ENCODE results near the gene TBC1D4.

The TBC1D4 gene

DNA sequence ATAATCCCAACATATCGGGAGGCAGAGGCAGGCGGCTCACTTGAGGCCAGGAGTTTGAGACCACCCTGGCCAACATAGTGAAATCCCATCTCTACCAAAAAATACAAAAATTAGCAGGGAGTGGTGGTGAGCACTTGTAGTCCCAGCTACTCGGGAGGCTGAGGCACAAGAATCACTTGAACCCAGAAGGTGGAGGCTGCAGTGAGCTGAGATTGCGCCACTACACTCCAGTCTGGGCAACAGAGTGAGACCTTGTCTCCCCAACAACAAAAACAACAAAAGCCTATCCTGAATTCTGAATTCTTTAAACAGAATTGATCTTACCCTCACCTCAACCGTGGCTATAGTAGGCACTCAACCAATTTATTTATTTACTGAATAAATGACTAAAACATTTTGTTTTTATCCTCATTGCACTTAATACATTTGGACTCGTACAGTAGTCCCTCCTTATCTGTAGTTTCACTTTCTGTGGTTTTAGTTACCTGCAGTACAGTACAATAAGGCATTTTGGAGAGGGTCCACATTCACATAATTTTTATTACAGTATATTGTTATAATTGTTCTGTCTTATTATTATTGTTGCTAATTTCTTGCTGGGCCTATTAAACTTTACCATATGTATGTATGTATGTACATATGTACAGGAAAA lies 98.8 kb downstream of the TBC1D4 start:
- Histone ChIP-seq H4K8ac (ENCODE audit: low read depth, low read length) (no peak overlapping the region), H2AFZ (ENCODE audit: insufficient read depth, low read length, poor library complexity) (no peak overlapping the region), H3K79me2 (ENCODE audit: control insufficient read depth, insufficient read depth, low read length, poor library complexity) (no peaks in the 10 kb centered on the region), H3K4me2 (ENCODE audit: low read length) (no peak overlapping the region), H3K18ac (ENCODE audit: low read length) (no peak overlapping the region), H3K9ac (ENCODE audit: low read length) (no peak overlapping the region), H3K79me1 (ENCODE audit: low read length) (no peaks in the 10 kb centered on the region), H3K4me1 (ENCODE audit: control insufficient read depth in 1 of 2, insufficient read depth in 2 of 2, low read length in 2 of 2) (no peaks in the 10 kb centered on the region), H2BK12ac (ENCODE audit: low read length) (no peak overlapping the region), H3K4me3 (ENCODE audit: low read depth, low read length) (no peak overlapping the region), H3K9me3 (ENCODE audit: insufficient read depth, low read depth, low read length) (no peaks in the 10 kb centered on the region), H3K23ac (ENCODE audit: low read length) (no peak overlapping the region), H2BK120ac (ENCODE audit: insufficient read depth, low read length, poor library complexity) (no peak overlapping the region), H4K12ac (ENCODE audit: low read depth, low read length) (no peak overlapping the region), H3K27ac (ENCODE audit: low read depth, low read length) (no peak overlapping the region), H2AK5ac (ENCODE audit: low read length) (no peak overlapping the region), H3K14ac (ENCODE audit: low read length) (no peak overlapping the region), H3K27me3 (ENCODE audit: insufficient read depth, low read length) (no peaks in the 10 kb centered on the region), H3K36me3 (ENCODE audit: control insufficient read depth in 1 of 2, insufficient read depth in 2 of 2, low read length in 2 of 2) (no peaks in the 10 kb centered on the region), H3K4ac (ENCODE audit: low read depth, low read length) (no peak overlapping the region), H2BK5ac (ENCODE audit: low read depth, low read length, poor library complexity) (no peak overlapping the region), H4K91ac (ENCODE audit: low read depth, low read length) (no peak overlapping the region)
- DNase-seq = no peak
- no CpG with 5 or more reads among the region's 6 CpGs for WGBS (ENCODE audit: extremely low coverage, insufficient coverage, insufficient read length)

DNA sequence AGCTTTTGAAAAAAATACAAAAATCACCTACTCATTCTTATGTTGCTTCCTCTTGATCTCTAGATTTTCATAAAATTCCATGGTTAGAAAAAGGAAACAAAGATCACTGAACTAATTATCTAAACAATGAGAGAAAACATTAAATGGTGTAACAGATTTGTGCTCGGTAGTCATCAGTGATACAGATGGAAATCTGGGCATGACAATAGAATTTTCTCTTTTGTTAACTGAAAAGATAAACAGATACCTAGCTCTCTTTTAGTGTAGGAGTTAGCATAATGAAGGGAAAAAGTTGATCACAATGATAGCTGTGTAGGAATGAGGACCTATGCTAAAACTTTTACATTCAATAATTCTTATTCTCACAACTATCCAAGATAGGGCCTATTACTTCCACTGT lies 103.7 kb downstream of the TBC1D4 start:
- H3K27me3 ChIP-seq (ENCODE audit: insufficient read depth, low read length) = no peaks in the 10 kb centered on the region
- no peak overlapping the region for H4K8ac ChIP-seq (ENCODE audit: low read depth, low read length)
- no peaks in the 10 kb centered on the region for H3K9me3 ChIP-seq (ENCODE audit: insufficient read depth, low read depth, low read length)
- H3K23ac ChIP-seq (ENCODE audit: low read length) = no peak overlapping the region
- no peak overlapping the region for H3K4ac ChIP-seq (ENCODE audit: low read depth, low read length)
- DNase-seq = no peak
- H3K4me1 ChIP-seq (ENCODE audit: control insufficient read depth in 1 of 2, insufficient read depth in 2 of 2, low read length in 2 of 2) = no peaks in the 10 kb centered on the region
- H4K91ac ChIP-seq (ENCODE audit: low read depth, low read length) = no peak overlapping the region
- no peak overlapping the region for H3K4me3 ChIP-seq (ENCODE audit: low read depth, low read length)
- no peaks in the 10 kb centered on the region for H3K36me3 ChIP-seq (ENCODE audit: control insufficient read depth in 1 of 2, insufficient read depth in 2 of 2, low read length in 2 of 2)
- H3K4me2 ChIP-seq (ENCODE audit: low read length) = no peak overlapping the region
- no peak overlapping the region for H3K27ac ChIP-seq (ENCODE audit: low read depth, low read length)
- no peak overlapping the region for H2BK5ac ChIP-seq (ENCODE audit: low read depth, low read length, poor library complexity)
- no peak overlapping the region for H2AFZ ChIP-seq (ENCODE audit: insufficient read depth, low read length, poor library complexity)
- H3K9ac ChIP-seq (ENCODE audit: low read length) = no peak overlapping the region
- no peaks in the 10 kb centered on the region for H3K79me1 ChIP-seq (ENCODE audit: low read length)
- no peak overlapping the region for H2BK120ac ChIP-seq (ENCODE audit: insufficient read depth, low read length, poor library complexity)
- no peak overlapping the region for H2AK5ac ChIP-seq (ENCODE audit: low read length)
- H3K18ac ChIP-seq (ENCODE audit: low read length) = no peak overlapping the region
- H2BK12ac ChIP-seq (ENCODE audit: low read length) = no peak overlapping the region
- no peak overlapping the region for H4K12ac ChIP-seq (ENCODE audit: low read depth, low read length)
- WGBS (ENCODE audit: extremely low coverage, insufficient coverage, insufficient read length) = no CpG with 5 or more reads among the region's 1 CpG
- H3K79me2 ChIP-seq (ENCODE audit: control insufficient read depth, insufficient read depth, low read length, poor library complexity) = no peaks in the 10 kb centered on the region
- no peak overlapping the region for H3K14ac ChIP-seq (ENCODE audit: low read length)

DNA sequence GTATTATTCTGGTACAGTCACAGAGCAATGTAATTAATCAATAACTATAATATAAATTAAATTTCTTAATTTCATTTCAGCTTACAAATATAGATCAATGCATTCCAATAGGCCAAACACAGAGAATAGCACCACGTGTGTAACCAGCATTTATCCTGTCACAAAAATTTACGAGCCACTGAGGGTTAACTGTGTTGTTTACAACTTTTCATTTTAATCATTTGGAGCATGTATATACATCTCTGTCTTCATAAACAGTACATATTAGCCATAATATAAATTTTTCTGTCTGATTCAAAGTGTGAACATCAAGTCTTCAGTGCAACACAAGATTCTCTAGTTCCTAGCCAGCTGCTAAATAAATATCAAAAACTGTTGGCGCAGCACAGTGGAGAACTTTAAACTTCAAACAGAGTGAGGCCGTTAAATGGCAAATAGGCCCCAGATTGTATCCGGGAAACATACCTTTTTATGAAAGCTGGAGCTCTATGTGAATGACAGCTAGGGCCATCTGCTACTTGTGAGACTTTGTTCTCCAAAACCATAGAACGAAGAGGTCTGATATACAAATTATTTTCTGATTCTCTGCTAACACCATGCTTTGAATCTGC lies 105.1 kb downstream of the TBC1D4 start:
- H3K4me2 ChIP-seq (ENCODE audit: low read length) = no peak overlapping the region
- no peaks in the 10 kb centered on the region for H3K79me1 ChIP-seq (ENCODE audit: low read length)
- no peaks in the 10 kb centered on the region for H3K9me3 ChIP-seq (ENCODE audit: insufficient read depth, low read depth, low read length)
- no peak for DNase-seq
- H4K91ac ChIP-seq (ENCODE audit: low read depth, low read length) = no peak overlapping the region
- H4K12ac ChIP-seq (ENCODE audit: low read depth, low read length) = no peak overlapping the region
- no peak overlapping the region for H2AK5ac ChIP-seq (ENCODE audit: low read length)
- no peak overlapping the region for H2BK5ac ChIP-seq (ENCODE audit: low read depth, low read length, poor library complexity)
- H3K4ac ChIP-seq (ENCODE audit: low read depth, low read length) = no peak overlapping the region
- no peak overlapping the region for H2AFZ ChIP-seq (ENCODE audit: insufficient read depth, low read length, poor library complexity)
- no peaks in the 10 kb centered on the region for H3K36me3 ChIP-seq (ENCODE audit: control insufficient read depth in 1 of 2, insufficient read depth in 2 of 2, low read length in 2 of 2)
- no peak overlapping the region for H3K23ac ChIP-seq (ENCODE audit: low read length)
- no peaks in the 10 kb centered on the region for H3K27me3 ChIP-seq (ENCODE audit: insufficient read depth, low read length)
- H4K8ac ChIP-seq (ENCODE audit: low read depth, low read length) = no peak overlapping the region
- no peaks in the 10 kb centered on the region for H3K4me1 ChIP-seq (ENCODE audit: control insufficient read depth in 1 of 2, insufficient read depth in 2 of 2, low read length in 2 of 2)
- no peaks in the 10 kb centered on the region for H3K79me2 ChIP-seq (ENCODE audit: control insufficient read depth, insufficient read depth, low read length, poor library complexity)
- no peak overlapping the region for H3K14ac ChIP-seq (ENCODE audit: low read length)
- no peak overlapping the region for H2BK12ac ChIP-seq (ENCODE audit: low read length)
- H2BK120ac ChIP-seq (ENCODE audit: insufficient read depth, low read length, poor library complexity) = no peak overlapping the region
- no peak overlapping the region for H3K18ac ChIP-seq (ENCODE audit: low read length)
- no peak overlapping the region for H3K4me3 ChIP-seq (ENCODE audit: low read depth, low read length)
- WGBS (ENCODE audit: extremely low coverage, insufficient coverage, insufficient read length) = no CpG with 5 or more reads among the region's 6 CpGs
- no peak overlapping the region for H3K9ac ChIP-seq (ENCODE audit: low read length)
- no peak overlapping the region for H3K27ac ChIP-seq (ENCODE audit: low read depth, low read length)

DNA sequence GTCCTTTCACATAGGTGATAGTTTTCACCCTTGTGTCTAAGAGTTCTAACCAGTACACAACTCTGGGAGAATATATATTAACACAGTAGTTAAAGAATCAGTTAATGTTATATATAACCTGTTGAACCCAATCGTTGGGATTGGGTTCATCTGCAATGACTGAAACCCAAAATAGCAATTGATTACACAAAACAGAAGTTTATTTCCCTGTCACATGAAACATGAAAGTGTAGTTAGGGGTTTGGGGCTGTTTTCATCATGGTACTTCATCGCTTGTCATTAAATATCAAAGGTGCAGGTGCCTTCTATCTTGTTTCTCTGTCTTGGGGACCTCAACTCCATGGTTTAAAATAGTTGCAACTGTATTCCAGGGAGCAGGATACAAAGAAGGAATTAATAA lies 106.6 kb downstream of the TBC1D4 start:
- Histone ChIP-seq H2BK120ac (ENCODE audit: insufficient read depth, low read length, poor library complexity) (no peak overlapping the region), H3K36me3 (ENCODE audit: control insufficient read depth in 1 of 2, insufficient read depth in 2 of 2, low read length in 2 of 2) (no peaks in the 10 kb centered on the region), H2AFZ (ENCODE audit: insufficient read depth, low read length, poor library complexity) (no peak overlapping the region), H3K27me3 (ENCODE audit: insufficient read depth, low read length) (no peaks in the 10 kb centered on the region), H3K4me2 (ENCODE audit: low read length) (no peak overlapping the region), H3K79me2 (ENCODE audit: control insufficient read depth, insufficient read depth, low read length, poor library complexity) (no peaks in the 10 kb centered on the region), H3K9me3 (ENCODE audit: insufficient read depth, low read depth, low read length) (no peaks in the 10 kb centered on the region), H2BK12ac (ENCODE audit: low read length) (no peak overlapping the region), H3K27ac (ENCODE audit: low read depth, low read length) (no peak overlapping the region), H4K12ac (ENCODE audit: low read depth, low read length) (no peak overlapping the region), H3K4ac (ENCODE audit: low read depth, low read length) (no peak overlapping the region), H3K14ac (ENCODE audit: low read length) (no peak overlapping the region), H3K79me1 (ENCODE audit: low read length) (no peaks in the 10 kb centered on the region), H4K8ac (ENCODE audit: low read depth, low read length) (no peak overlapping the region), H3K9ac (ENCODE audit: low read length) (no peak overlapping the region), H3K23ac (ENCODE audit: low read length) (no peak overlapping the region), H2BK5ac (ENCODE audit: low read depth, low read length, poor library complexity) (no peak overlapping the region), H2AK5ac (ENCODE audit: low read length) (no peak overlapping the region), H3K18ac (ENCODE audit: low read length) (no peak overlapping the region), H3K4me1 (ENCODE audit: control insufficient read depth in 1 of 2, insufficient read depth in 2 of 2, low read length in 2 of 2) (no peaks in the 10 kb centered on the region), H4K91ac (ENCODE audit: low read depth, low read length) (no peak overlapping the region), H3K4me3 (ENCODE audit: low read depth, low read length) (no peak overlapping the region)
- WGBS (ENCODE audit: extremely low coverage, insufficient coverage, insufficient read length) = no CpG with 5 or more reads among the region's 2 CpGs
- DNase-seq = no peak
